Measurements from ENCODE around the gene FN3K.

Gene FN3K

GRCh38 chr17:82734987-82735866 is at the start of gene FN3K:
TSS of gene FN3K (plus strand) at chr17:82735615. CDS start at chr17:82735637, 22 bp downstream.
- no peak for DNase-seq

- DNase-seq: no peak
Measured at GRCh38 chr17:82686366-82687324, 48.8 kb upstream of the FN3K start.

- no peak for DNase-seq
Measured at GRCh38 chr17:82687375-82687861, 48.0 kb upstream of the FN3K start.

- DNase-seq: no peak
Measured at GRCh38 chr17:82687871-82688270, 47.5 kb upstream of the FN3K start.

- DNase-seq: no peak
Measured at GRCh38 chr17:82689077-82689476, 46.3 kb upstream of the FN3K start.

GRCh38 chr17:82690786-82691489 is 44.5 kb upstream of the FN3K start:
- no peak for DNase-seq

GRCh38 chr17:82691714-82692113 is 43.7 kb upstream of the FN3K start:
- no peak for DNase-seq

GRCh38 chr17:82692268-82692667 is 43.1 kb upstream of the FN3K start:
- no peak for DNase-seq

- no peak for DNase-seq
Measured at GRCh38 chr17:82693168-82693867, 42.1 kb upstream of the FN3K start.

- DNase-seq: no peak
Measured at GRCh38 chr17:82694647-82695046, 40.8 kb upstream of the FN3K start.

- no peak for DNase-seq
Measured at GRCh38 chr17:82696259-82696658, 39.2 kb upstream of the FN3K start.

GRCh38 chr17:82696916-82697807 is 38.3 kb upstream of the FN3K start:
- DNase-seq: no peak

GRCh38 chr17:82697808-82698064 is 37.7 kb upstream of the FN3K start:
- no peak for DNase-seq

GRCh38 chr17:82698065-82698973 is 37.1 kb upstream of the FN3K start, which contains the start of gene RAB40B:
TSS of gene RAB40B (minus strand) at chr17:82698698. CDS start at chr17:82698596, 102 bp downstream.
- DNase-seq: peak; percentile 99

- DNase-seq: no peak
Measured at GRCh38 chr17:82698974-82699442, 36.4 kb upstream of the FN3K start.

GRCh38 chr17:82699551-82699950 is 35.9 kb upstream of the FN3K start:
- DNase-seq: no peak

GRCh38 chr17:82702231-82702927 is 33.0 kb upstream of the FN3K start:
- no peak for DNase-seq

- no peak for DNase-seq
Measured at GRCh38 chr17:82703036-82703745, 32.2 kb upstream of the FN3K start.
